ENCODE data around the gene ABCB4. TPM values are rescaled to one million over a fixed set of nuclear protein-coding genes. Genes with fewer than 3 reads are reported as not detected.

Gene ABCB4
- total RNA-seq, 1 donor from 2014 or later: 0.48 TPM

DNA sequence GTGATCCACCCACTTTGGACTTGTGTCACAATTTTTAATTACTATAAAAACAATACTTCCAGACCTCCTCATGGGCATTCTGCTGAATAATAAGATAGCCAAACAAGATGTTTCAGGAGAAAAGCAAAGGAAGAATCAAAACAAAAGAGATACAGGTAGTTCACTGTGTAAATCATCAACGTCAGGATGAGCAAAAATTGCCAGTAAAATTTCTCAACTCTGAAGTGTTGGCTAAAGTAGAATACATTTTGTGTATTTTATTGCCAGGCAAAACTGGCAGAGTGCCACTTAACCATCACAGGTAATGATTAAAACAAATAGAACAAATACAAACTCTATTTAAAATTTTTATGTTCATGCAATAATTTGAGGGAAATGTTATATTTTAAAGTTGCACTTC is 24.8 kb downstream of the ABCB4 start:
- TF ChIP-seq, protein P1, sequence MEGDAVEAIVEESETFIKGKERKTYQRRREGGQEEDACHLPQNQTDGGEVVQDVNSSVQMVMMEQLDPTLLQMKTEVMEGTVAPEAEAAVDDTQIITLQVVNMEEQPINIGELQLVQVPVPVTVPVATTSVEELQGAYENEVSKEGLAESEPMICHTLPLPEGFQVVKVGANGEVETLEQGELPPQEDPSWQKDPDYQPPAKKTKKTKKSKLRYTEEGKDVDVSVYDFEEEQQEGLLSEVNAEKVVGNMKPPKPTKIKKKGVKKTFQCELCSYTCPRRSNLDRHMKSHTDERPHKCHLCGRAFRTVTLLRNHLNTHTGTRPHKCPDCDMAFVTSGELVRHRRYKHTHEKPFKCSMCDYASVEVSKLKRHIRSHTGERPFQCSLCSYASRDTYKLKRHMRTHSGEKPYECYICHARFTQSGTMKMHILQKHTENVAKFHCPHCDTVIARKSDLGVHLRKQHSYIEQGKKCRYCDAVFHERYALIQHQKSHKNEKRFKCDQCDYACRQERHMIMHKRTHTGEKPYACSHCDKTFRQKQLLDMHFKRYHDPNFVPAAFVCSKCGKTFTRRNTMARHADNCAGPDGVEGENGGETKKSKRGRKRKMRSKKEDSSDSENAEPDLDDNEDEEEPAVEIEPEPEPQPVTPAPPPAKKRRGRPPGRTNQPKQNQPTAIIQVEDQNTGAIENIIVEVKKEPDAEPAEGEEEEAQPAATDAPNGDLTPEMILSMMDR (IDR thresholded peaks at IDR 0.05; ENCODE audit: insufficient read depth, low read depth, low read length): no peak
- TF ChIP-seq EZH2 (IDR thresholded peaks at IDR 0.05; ENCODE audit: insufficient read depth, low read length): no peak
- no peaks in the 10 kb centered on the region for H3K36me3 ChIP-seq (ENCODE audit: insufficient read depth, low read length)
- H3K27me3 ChIP-seq (ENCODE audit: insufficient read depth, low read length): no peaks in the 10 kb centered on the region
- no peaks in the 10 kb centered on the region for H3K4me1 Mint-ChIP-seq (ENCODE audit: low read depth, unreplicated experiment)
- DNase-seq (ENCODE audit: low read depth): no peak
- H3K27ac Mint-ChIP-seq (ENCODE audit: unreplicated experiment): no peak overlapping the region
- H3K4me2 ChIP-seq (ENCODE audit: low read length): no peak overlapping the region
- no peaks in the 10 kb centered on the region for H3K79me2 ChIP-seq (ENCODE audit: insufficient read depth, low read length)
- no peaks in the 10 kb centered on the region for H3K9me3 ChIP-seq (ENCODE audit: insufficient read depth, low read depth, low read length)
- H3K9me3 Mint-ChIP-seq (ENCODE audit: unreplicated experiment): no peaks in the 10 kb centered on the region
- H3K4me1 ChIP-seq (ENCODE audit: insufficient read depth, low read length): no peaks in the 10 kb centered on the region
- H4K20me1 ChIP-seq (ENCODE audit: insufficient read depth, low read length): no peaks in the 10 kb centered on the region
- H3K9ac ChIP-seq (ENCODE audit: low read length): no peak overlapping the region
- FAIRE-seq: no peak
- no peaks in the 10 kb centered on the region for H3K27me3 Mint-ChIP-seq (ENCODE audit: low read depth, unreplicated experiment)
- H2AFZ ChIP-seq (ENCODE audit: low read depth, low read length): no peak overlapping the region
- H3K4me3 Mint-ChIP-seq (ENCODE audit: unreplicated experiment): no peak overlapping the region
- no peaks in the 10 kb centered on the region for H3K36me3 Mint-ChIP-seq (ENCODE audit: low read depth, unreplicated experiment)
- H3K4me3 ChIP-seq (ENCODE audit: insufficient read depth, low read depth, low read length): no peak overlapping the region
- no peak overlapping the region for H3K27ac ChIP-seq (ENCODE audit: low read depth, low read length)

DNA sequence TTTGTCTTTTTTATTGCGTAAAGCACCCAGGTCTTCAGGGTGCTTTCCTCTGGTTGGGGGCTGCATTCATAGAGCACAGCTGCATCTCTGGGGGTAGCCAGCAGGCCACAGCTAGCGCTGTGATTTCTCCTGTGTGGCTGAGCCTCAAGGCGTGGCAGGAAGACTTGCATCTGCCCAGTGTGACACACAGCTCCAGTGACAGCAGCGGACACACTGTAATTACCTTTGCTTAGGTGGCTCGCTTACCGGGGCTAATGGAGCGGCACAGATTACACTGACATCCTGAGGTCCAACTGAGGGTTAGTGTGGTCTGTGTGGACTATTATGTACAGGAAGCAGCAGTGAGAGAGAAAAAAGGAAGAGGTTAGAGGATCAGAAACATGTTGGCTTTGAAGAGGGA is 27.1 kb downstream of the ABCB4 start:
- no peak overlapping the region for H3K27ac Mint-ChIP-seq (ENCODE audit: unreplicated experiment)
- no peak overlapping the region for H3K4me3 Mint-ChIP-seq (ENCODE audit: unreplicated experiment)
- no peaks in the 10 kb centered on the region for H3K27me3 Mint-ChIP-seq (ENCODE audit: low read depth, unreplicated experiment)
- Histone ChIP-seq H3K4me1 (ENCODE audit: insufficient read depth, low read length) (no peaks in the 10 kb centered on the region), H3K36me3 (ENCODE audit: insufficient read depth, low read length) (no peaks in the 10 kb centered on the region), H2AFZ (ENCODE audit: low read depth, low read length) (no peak overlapping the region), H3K27ac (ENCODE audit: low read depth, low read length) (no peak overlapping the region), H3K9me3 (ENCODE audit: insufficient read depth, low read depth, low read length) (no peaks in the 10 kb centered on the region), H4K20me1 (ENCODE audit: insufficient read depth, low read length) (no peaks in the 10 kb centered on the region), H3K79me2 (ENCODE audit: insufficient read depth, low read length) (no peaks in the 10 kb centered on the region), H3K9ac (ENCODE audit: low read length) (no peak overlapping the region), H3K4me3 (ENCODE audit: insufficient read depth, low read depth, low read length) (no peak overlapping the region), H3K4me2 (ENCODE audit: low read length) (no peak overlapping the region), H3K27me3 (ENCODE audit: insufficient read depth, low read length) (no peaks in the 10 kb centered on the region)
- no peaks in the 10 kb centered on the region for H3K9me3 Mint-ChIP-seq (ENCODE audit: unreplicated experiment)
- FAIRE-seq: no peak
- no peak for DNase-seq (ENCODE audit: low read depth)
- H3K4me1 Mint-ChIP-seq (ENCODE audit: low read depth, unreplicated experiment): no peaks in the 10 kb centered on the region
- H3K36me3 Mint-ChIP-seq (ENCODE audit: low read depth, unreplicated experiment): no peaks in the 10 kb centered on the region
- TF ChIP-seq EZH2 (IDR thresholded peaks at IDR 0.05; ENCODE audit: insufficient read depth, low read length): no peak
- TF ChIP-seq, protein P1 (IDR thresholded peaks at IDR 0.05; ENCODE audit: insufficient read depth, low read depth, low read length): no peak

DNA sequence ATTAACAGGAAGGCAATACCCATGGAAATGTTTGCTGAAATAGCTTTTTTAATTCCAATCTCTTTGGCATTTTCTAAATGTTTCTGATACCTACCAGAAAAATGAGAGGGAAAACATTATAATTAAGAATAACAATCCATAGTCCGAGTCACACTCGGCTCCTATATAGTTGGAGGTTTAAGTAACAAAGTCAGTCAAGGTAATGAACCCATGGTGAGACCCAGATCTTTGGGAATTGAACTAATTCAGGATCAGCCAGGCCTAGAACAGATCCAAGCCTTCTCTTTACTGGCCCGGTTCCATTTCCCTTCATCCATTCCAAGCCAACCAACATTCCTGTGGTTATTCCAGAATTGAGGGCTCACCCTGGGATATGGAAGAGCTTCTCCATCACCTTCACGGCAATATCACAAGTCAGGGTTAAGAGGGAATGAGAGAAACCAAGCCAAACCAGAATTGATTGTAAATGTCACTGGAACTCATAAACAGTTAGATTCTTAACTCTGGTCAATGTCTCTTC is 28.3 kb downstream of the ABCB4 start:
- no peaks in the 10 kb centered on the region for H3K36me3 ChIP-seq (ENCODE audit: insufficient read depth, low read length)
- H3K4me1 ChIP-seq (ENCODE audit: insufficient read depth, low read length): no peaks in the 10 kb centered on the region
- no peaks in the 10 kb centered on the region for H3K9me3 Mint-ChIP-seq (ENCODE audit: unreplicated experiment)
- no peak overlapping the region for H3K4me3 Mint-ChIP-seq (ENCODE audit: unreplicated experiment)
- no peaks in the 10 kb centered on the region for H3K4me1 Mint-ChIP-seq (ENCODE audit: low read depth, unreplicated experiment)
- H3K27ac ChIP-seq (ENCODE audit: low read depth, low read length): no peak overlapping the region
- no peak overlapping the region for H2AFZ ChIP-seq (ENCODE audit: low read depth, low read length)
- H4K20me1 ChIP-seq (ENCODE audit: insufficient read depth, low read length): no peaks in the 10 kb centered on the region
- no peaks in the 10 kb centered on the region for H3K9me3 ChIP-seq (ENCODE audit: insufficient read depth, low read depth, low read length)
- peak; percentile 56 for DNase-seq (ENCODE audit: low read depth)
- FAIRE-seq: no peak
- no peaks in the 10 kb centered on the region for H3K79me2 ChIP-seq (ENCODE audit: insufficient read depth, low read length)
- no peaks in the 10 kb centered on the region for H3K27me3 Mint-ChIP-seq (ENCODE audit: low read depth, unreplicated experiment)
- no peak overlapping the region for H3K27ac Mint-ChIP-seq (ENCODE audit: unreplicated experiment)
- no peaks in the 10 kb centered on the region for H3K27me3 ChIP-seq (ENCODE audit: insufficient read depth, low read length)
- no peak overlapping the region for H3K9ac ChIP-seq (ENCODE audit: low read length)
- TF ChIP-seq EZH2 (IDR thresholded peaks at IDR 0.05; ENCODE audit: insufficient read depth, low read length): no peak
- TF ChIP-seq, protein P1 (IDR thresholded peaks at IDR 0.05; ENCODE audit: insufficient read depth, low read depth, low read length): no peak
- H3K4me3 ChIP-seq (ENCODE audit: insufficient read depth, low read depth, low read length): no peak overlapping the region
- peaks cover 2% of the 10 kb centered on the region for H3K36me3 Mint-ChIP-seq (ENCODE audit: low read depth, unreplicated experiment)
- no peak overlapping the region for H3K4me2 ChIP-seq (ENCODE audit: low read length)
